GM20000 (cell line): ENCODE results near the gene XIAP.
A peak's percentile ranks its signal among the peaks of the same experiment; 100 is the strongest.
"Not testable (repeated sequence)": the region's sequence is repeated elsewhere in the genome, so short reads cannot be mapped to it uniquely, and the experiment has no call there.

Source experiments
- DNase-seq: peaks from one replicate; pipeline ENCODE4 v3.0.0; 2012; ENCODE audit warnings: low spot score
- CTCF ChIP-seq: IDR thresholded peaks from 2 replicates; pipeline ENCODE4 v1.5.1; 2012; ENCODE audit warnings: mild to moderate bottlenecking, control low read depth; ENCODE audit errors: extremely low read depth, missing control alignments

The XIAP gene

DNA sequence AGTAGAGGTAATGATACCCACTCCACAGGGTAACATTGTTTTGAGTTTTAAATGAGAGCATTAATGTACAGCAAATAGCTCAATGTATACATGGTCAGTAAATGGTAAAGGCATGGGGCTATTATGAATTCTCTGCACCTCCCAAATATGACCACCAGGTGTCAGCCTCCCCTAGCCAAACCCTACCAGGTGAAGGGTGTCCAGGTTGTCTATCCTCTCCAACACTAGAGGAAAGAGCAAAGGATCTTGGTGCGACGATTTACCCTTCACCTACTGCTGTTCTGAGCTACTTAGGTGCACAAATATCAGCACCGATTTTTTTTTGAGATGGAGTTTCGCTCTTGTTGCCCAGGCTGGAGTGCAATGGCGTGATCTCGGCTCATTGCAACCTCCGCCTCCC is 26.5 kb upstream of the XIAP start:
- peak; percentile 48 for DNase-seq
- peak; percentile 51 for TF ChIP-seq CTCF

GRCh38 chrX:123834116-123834515 is 25.7 kb upstream of the XIAP start:
- no peak for TF ChIP-seq CTCF
- no peak for DNase-seq

GRCh38 chrX:123835661-123836371 is 24.0 kb upstream of the XIAP start:
- DNase-seq: no peak
- TF ChIP-seq CTCF: no peak

DNA sequence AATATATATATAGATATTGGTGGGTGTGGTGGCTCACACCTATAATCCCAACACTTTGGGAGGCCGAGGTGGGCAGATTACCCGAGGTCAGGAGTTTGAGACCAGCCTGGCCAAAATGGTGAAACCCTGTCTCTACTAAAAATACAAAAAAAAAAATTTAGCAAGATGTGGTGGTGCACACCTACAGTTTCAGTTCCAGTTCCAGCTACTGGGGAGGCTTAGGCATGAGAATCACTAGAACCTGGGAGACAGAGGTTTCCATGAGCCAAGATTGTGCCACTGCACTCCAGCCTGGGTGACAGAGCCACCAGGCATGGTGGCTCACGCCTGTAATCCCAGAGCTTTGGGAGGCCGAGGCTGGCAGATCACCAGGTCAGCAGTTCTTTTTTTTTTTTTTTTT is 14.7 kb upstream of the XIAP start:
- DNase-seq: not testable (repeated sequence)

- DNase-seq: no peak
- TF ChIP-seq CTCF: no peak
These were observed 13.2 kb upstream of the XIAP start for GRCh38 chrX:123846577-123847038.

GRCh38 chrX:123847056-123847455 is 12.8 kb upstream of the XIAP start:
- no peak for TF ChIP-seq CTCF
- no peak for DNase-seq

- no peak for TF ChIP-seq CTCF
- no peak for DNase-seq
These were observed 10.8 kb upstream of the XIAP start for GRCh38 chrX:123849096-123849495.

DNA sequence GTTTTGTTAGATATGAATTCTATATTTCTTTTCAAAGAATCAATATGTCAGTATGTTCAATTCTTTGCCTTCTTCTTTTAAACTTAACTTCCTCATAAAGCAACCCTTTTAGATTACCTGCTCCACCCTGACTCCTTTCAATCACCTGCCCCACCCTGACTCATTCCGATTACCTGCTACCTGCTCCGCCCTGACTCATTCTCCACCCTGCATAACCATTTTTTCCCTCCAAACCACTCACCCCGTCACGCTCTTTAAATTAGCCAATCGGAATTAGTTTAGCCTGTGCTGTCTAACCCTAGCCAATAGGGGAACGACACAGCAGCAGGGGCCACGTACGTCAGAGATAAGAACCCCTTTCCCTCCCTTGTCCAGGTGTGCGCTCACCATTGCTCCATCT is 9.9 kb upstream of the XIAP start:
- not testable (repeated sequence) for DNase-seq

DNA sequence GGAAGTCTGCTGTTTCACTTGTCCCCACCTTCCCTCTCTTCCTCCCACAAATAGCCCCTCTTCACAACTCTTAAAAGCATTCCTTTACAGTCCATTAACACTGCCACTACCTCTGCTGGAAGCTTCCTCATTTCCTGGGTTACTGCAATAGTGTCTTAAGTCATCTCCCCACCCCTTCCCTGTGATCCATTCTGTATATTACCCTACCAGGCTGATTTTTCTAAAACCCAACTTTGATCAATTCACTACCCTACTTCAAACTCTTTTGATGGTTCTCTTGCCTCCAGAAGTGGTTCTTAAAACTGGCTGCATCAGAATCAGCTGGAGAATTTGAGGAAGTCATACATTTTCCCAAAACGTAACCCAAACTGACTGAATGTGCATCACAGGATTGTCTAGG is 8.8 kb upstream of the XIAP start:
- TF ChIP-seq CTCF: no peak
- DNase-seq: no peak
